ENCODE measurements around the gene CSTF2. TPM values are rescaled to one million over a fixed set of nuclear protein-coding genes. Genes with fewer than 3 reads are reported as not detected.

Gene CSTF2
- total RNA-seq, 1 experiment from 2014 or later = 30.3 TPM

- no peak for DNase-seq (ENCODE audit: low spot score)
- ATAC-seq = no peak
These were observed 44.6 kb downstream of the CSTF2 start for GRCh38 chrX:100864657-100865391.

More at GRCh38 chrX:100864657-100865391, 44.6 kb downstream of the CSTF2 start:
- TF ChIP-seq NR1H2 (CRISPR knock-in tag; IDR thresholded peaks at IDR 0.05) (no peak), PRRX2 (CRISPR knock-in tag; IDR thresholded peaks at IDR 0.05) (no peak), FOXK1 (CRISPR knock-in tag; IDR thresholded peaks at IDR 0.05) (no peak), AR (CRISPR knock-in tag; IDR thresholded peaks at IDR 0.05) (no peak), E2F1 (CRISPR knock-in tag; IDR thresholded peaks at IDR 0.05) (no peak), GABPB1 (CRISPR knock-in tag; IDR thresholded peaks at IDR 0.05) (no peak), PREB (CRISPR knock-in tag; IDR thresholded peaks at IDR 0.05; ENCODE audit: borderline replicate concordance) (no peak), ATF6 (CRISPR knock-in tag; IDR thresholded peaks at IDR 0.05) (no peak), NR3C1 (CRISPR knock-in tag; conservative IDR thresholded peaks at IDR 0.05; ENCODE audit: low read depth) (no peak), ATF3 (CRISPR knock-in tag; conservative IDR thresholded peaks at IDR 0.05) (no peak), ZNF512 (CRISPR knock-in tag; IDR thresholded peaks at IDR 0.05; ENCODE audit: borderline replicate concordance) (no peak), GRHL2 (CRISPR knock-in tag; IDR thresholded peaks at IDR 0.05; ENCODE audit: insufficient replicate concordance, severe bottlenecking) (no peak)
- Mint-ChIP-seq H3K27me3 (ENCODE audit: low read depth) (no peaks in the 10 kb centered on the region), H3K4me3 (no peak overlapping the region), H3K36me3 (no peaks in the 10 kb centered on the region), H3K27ac (no peak overlapping the region), H3K4me1 (no peaks in the 10 kb centered on the region), H3K9me3 (no peaks in the 10 kb centered on the region)
- CTCF ChIA-PET = interaction anchor here (1.0 kb wide), 1 partner anchor 31 kb away, joined by 4 read pairs; no protein-coding TSS in a partner anchor
- POLR2A ChIA-PET = no interaction called here

Data from WTC11 (cell line).